Lower lobe of right lung (tissue), 2 donors: ENCODE results near the gene SESN1. TPM values are rescaled to one million over a fixed set of nuclear protein-coding genes. Genes with fewer than 3 reads are reported as not detected.

Source experiments
- ATAC-seq, 2 donors: fragments of 200-7000 bp; cut with Tn5 transposase; one replicate each; pipeline ENCODE4 v1.9.1; 2020 to 2022; ENCODE audit warnings: mild to moderate bottlenecking in 2 of 2, moderate library complexity in 2 of 2
- DNase-seq: peaks from one replicate; pipeline ENCODE4 v3.0.0-alpha.2; 2020
- H3K27ac ChIP-seq: fragments of 200-600 bp; one replicate; pipeline ENCODE4 v1.8.0; 2022
- H3K27me3 ChIP-seq: fragments of 200-600 bp; one replicate; pipeline ENCODE4 v1.8.0; 2022; ENCODE audit warnings: low read depth
- H3K36me3 ChIP-seq: fragments of 200-600 bp; one replicate; pipeline ENCODE4 v1.8.0; 2022; ENCODE audit warnings: mild to moderate bottlenecking
- H3K4me1 ChIP-seq: fragments of 200-600 bp; one replicate; pipeline ENCODE4 v1.8.0; 2022
- H3K4me3 ChIP-seq: fragments of 200-600 bp; one replicate; pipeline ENCODE4 v1.8.0; 2022; ENCODE audit warnings: mild to moderate bottlenecking
- H3K9me3 ChIP-seq: fragments of 200-600 bp; one replicate; pipeline ENCODE4 v1.8.0; 2022
- intact Hi-C: fragments of 100-400 bp; cut with DNase I; formaldehyde crosslinking; loops from one replicate; pipeline ENCODE4 v1.11.0; 2022
- total RNA-seq: library from RNA; stranded (reverse); fragmentation: NEBNext Ultra II Directional; extraction: Animal tissue kit (Norgen Biotek cat#: 25700); gene quantifications from one replicate; pipeline ENCODE4 v1.2.1, GENCODE V29; 2021
- TF ChIP-seq, protein P1 (sequence below): fragments of 200-600 bp; IDR thresholded peaks from one replicate; pipeline ENCODE4 v1.8.0; 2022; ENCODE audit warnings: antibody characterized with exemption, mild to moderate bottlenecking
- donor health status: DM: no; HTN: yes; CAD: no; lungs with severe emphysema.

SESN1 gene
- total RNA-seq, 1 donor from 2014 or later: 37.9 TPM

DNA sequence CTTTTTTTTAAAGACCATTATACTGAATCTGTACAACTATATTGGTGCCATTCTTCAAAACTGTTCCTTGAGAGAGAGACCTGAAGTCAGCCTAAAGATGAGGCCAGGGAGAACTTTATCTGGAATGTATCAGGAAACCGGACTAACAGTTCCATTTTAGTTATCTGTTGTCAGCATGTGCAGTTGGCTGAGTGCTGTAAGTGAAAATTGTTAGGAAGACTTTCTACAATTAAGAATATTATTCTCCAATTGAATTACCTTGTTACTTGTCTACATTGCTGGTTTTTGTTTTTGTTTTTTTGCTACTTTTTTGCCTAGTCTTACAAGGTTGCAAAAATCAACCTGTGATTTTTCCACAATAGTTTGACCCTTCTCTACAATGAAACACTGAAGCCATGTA, 8.1 kb upstream of the SESN1 start:
- ATAC-seq: no peak
- H3K4me3 ChIP-seq: no peak overlapping the region
- no peak overlapping the region for H3K27ac ChIP-seq
- H3K4me1 ChIP-seq: no peaks in the 10 kb centered on the region
- DNase-seq: no peak
- intact Hi-C loops: no loop called here
- no peaks in the 10 kb centered on the region for H3K9me3 ChIP-seq
- TF ChIP-seq, protein P1, sequence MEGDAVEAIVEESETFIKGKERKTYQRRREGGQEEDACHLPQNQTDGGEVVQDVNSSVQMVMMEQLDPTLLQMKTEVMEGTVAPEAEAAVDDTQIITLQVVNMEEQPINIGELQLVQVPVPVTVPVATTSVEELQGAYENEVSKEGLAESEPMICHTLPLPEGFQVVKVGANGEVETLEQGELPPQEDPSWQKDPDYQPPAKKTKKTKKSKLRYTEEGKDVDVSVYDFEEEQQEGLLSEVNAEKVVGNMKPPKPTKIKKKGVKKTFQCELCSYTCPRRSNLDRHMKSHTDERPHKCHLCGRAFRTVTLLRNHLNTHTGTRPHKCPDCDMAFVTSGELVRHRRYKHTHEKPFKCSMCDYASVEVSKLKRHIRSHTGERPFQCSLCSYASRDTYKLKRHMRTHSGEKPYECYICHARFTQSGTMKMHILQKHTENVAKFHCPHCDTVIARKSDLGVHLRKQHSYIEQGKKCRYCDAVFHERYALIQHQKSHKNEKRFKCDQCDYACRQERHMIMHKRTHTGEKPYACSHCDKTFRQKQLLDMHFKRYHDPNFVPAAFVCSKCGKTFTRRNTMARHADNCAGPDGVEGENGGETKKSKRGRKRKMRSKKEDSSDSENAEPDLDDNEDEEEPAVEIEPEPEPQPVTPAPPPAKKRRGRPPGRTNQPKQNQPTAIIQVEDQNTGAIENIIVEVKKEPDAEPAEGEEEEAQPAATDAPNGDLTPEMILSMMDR: no peak
- no peaks in the 10 kb centered on the region for H3K36me3 ChIP-seq
- no peaks in the 10 kb centered on the region for H3K27me3 ChIP-seq

DNA sequence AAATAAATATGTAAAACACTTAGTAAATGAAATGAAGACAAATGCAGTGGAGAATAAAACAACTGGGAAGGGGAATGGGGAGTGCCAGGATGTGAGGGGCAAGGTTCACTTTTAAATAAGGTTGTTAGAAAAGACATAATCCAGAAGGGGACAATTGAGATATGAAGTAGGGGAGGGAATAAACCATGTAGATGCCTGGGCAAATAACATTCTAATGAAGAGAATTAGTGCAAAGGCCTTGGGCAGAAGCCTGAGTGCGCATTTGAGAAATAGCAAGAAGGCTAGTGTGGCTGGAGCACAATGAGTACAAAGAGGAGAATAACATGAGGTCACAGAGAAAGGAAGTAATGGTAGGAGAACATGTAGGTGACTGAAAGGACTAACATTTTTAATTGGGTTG, 3.0 kb upstream of the SESN1 start:
- intact Hi-C loops: no loop called here
- no peaks in the 10 kb centered on the region for H3K9me3 ChIP-seq
- no peak overlapping the region for H3K4me3 ChIP-seq
- H3K36me3 ChIP-seq: no peaks in the 10 kb centered on the region
- ATAC-seq (no peak), DNase-seq (no peak)
- H3K4me1 ChIP-seq: peaks cover 16% of the 10 kb centered on the region
- H3K27ac ChIP-seq: no peak overlapping the region
- TF ChIP-seq, protein P1: no peak
- H3K27me3 ChIP-seq: no peaks in the 10 kb centered on the region

DNA sequence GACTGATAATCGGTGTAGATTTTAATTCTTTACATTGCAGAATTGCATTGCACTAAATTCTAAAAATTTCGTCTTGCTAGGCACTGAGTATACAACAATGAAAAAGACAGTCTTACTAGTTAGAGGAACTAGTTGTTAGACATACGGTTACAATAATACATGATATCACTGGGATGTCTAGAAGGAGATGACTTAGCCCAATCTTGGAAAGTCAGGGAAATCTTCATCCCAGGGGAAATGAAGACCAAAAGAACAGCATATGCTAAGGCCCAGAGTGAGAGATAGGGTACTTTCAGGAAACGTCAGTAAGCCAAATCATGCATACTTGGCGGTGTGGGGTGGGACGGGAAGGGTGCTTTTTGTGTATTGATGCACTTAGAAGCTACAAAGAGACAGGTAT, 1.6 kb upstream of the SESN1 start:
- DNase-seq: no peak
- no peaks in the 10 kb centered on the region for H3K27me3 ChIP-seq
- H3K9me3 ChIP-seq: no peaks in the 10 kb centered on the region
- ATAC-seq: no peak
- TF ChIP-seq, protein P1: no peak
- H3K4me1 ChIP-seq: peaks cover 31% of the 10 kb centered on the region
- peak overlapping the region; percentile 99 for H3K27ac ChIP-seq
- intact Hi-C loops: no loop called here
- H3K36me3 ChIP-seq: no peaks in the 10 kb centered on the region
- peak overlapping the region; percentile 72 for H3K4me3 ChIP-seq

- H3K27me3 ChIP-seq: no peaks in the 10 kb centered on the region
- peaks cover 33% of the 10 kb centered on the region for H3K4me1 ChIP-seq
Observed at GRCh38 chr6:109095835-109096084, 1.1 kb upstream of the SESN1 start.

GRCh38 chr6:109095036-109095834, 589 bp upstream of the SESN1 start, which contains the start of gene CEP57L1:
Gene CEP57L1, plus strand, starts transcription at chr6:109095507. Its CDS starts 49,715 bp downstream, at chr6:109145222.
- Histone ChIP-seq H3K27ac (peak within 1 kb of the TSS; percentile 99), H3K4me3 (peak within 1 kb of the TSS; percentile 72), H3K36me3 (no peaks in the 10 kb centered on the region), H3K9me3 (no peaks in the 10 kb centered on the region), H3K4me1 (peaks cover 33% of the 10 kb centered on the region), H3K27me3 (no peaks in the 10 kb centered on the region)
- DNase-seq: peak; percentile 98
- intact Hi-C loops: no loop called here
- TF ChIP-seq, protein P1: no peak
- ATAC-seq: peak; percentile 88 to 92

More at GRCh38 chr6:109095835-109096084, 1.1 kb upstream of the SESN1 start:
- ATAC-seq (no peak), DNase-seq (no peak)
- Histone ChIP-seq H3K36me3 (no peaks in the 10 kb centered on the region), H3K4me3 (peak overlapping the region; percentile 72), H3K9me3 (no peaks in the 10 kb centered on the region), H3K27ac (peak overlapping the region; percentile 99)
- TF ChIP-seq, protein P1: no peak
- intact Hi-C loops: no loop called here
